HepG2 (cell line): ENCODE measurements around the gene SAC3D1. TPM values are rescaled to one million over a fixed set of nuclear protein-coding genes. Genes with fewer than 3 reads are reported as not detected.

ENCODE experiments used
- CBFB ChIP-seq: sonication (generic); formaldehyde crosslinking; IDR thresholded peaks from 2 replicates; pipeline ENCODE4 v1.4.0; 2020; ENCODE audit warnings: missing genetic modification reagents
- CHD4 ChIP-seq: fragments of 200-600 bp; sonication (generic); IDR thresholded peaks from 2 replicates; pipeline ENCODE4 v1.7.0; 2017; ENCODE audit warnings: mild to moderate bottlenecking, low read length, borderline replicate concordance
- LCORL ChIP-seq, 2 experiments: fragments of 450-650 bp in 1 of 2; sonication (generic) in 1 of 2; formaldehyde crosslinking in 1 of 2; IDR thresholded peaks; 2 replicates each; pipeline versions ENCODE4 v1.5.0 to v1.6.1; 2017 to 2020; ENCODE audit warnings: antibody characterized with exemption in 1 of 2, missing genetic modification reagents in 1 of 2
- NFIC ChIP-seq: IDR thresholded peaks from 2 replicates; pipeline ENCODE4 v1.6.1; 2012; ENCODE audit warnings: mild to moderate bottlenecking, low read length, inconsistent platforms
- PATZ1 ChIP-seq: sonication (generic); formaldehyde crosslinking; IDR thresholded peaks from 2 replicates; pipeline ENCODE4 v1.4.0; 2020; ENCODE audit warnings: missing genetic modification reagents
- SCMH1 ChIP-seq: sonication (generic); formaldehyde crosslinking; IDR thresholded peaks from 2 replicates; pipeline ENCODE4 v1.9.0; 2021; ENCODE audit warnings: missing genetic modification reagents, mild to moderate bottlenecking, borderline replicate concordance
- SSRP1 ChIP-seq: IDR thresholded peaks from 2 replicates; pipeline ENCODE4 v1.6.1; 2016; ENCODE audit warnings: control low read depth
- TFAP4 ChIP-seq: sonication (generic); IDR thresholded peaks from 2 replicates; pipeline ENCODE4 v1.6.1; 2016; ENCODE audit warnings: low read depth, borderline replicate concordance
- ZBTB1 ChIP-seq: sonication (generic); formaldehyde crosslinking; IDR thresholded peaks from 2 replicates; pipeline ENCODE4 v1.4.0; 2020; ENCODE audit warnings: missing genetic modification reagents, borderline replicate concordance
- ZNF326 ChIP-seq: sonication (generic); formaldehyde crosslinking; IDR thresholded peaks from 2 replicates; pipeline ENCODE4 v1.4.0; 2020; ENCODE audit warnings: missing genetic modification reagents, borderline replicate concordance
- ZNF468 ChIP-seq: sonication (generic); formaldehyde crosslinking; IDR thresholded peaks from 2 replicates; pipeline ENCODE4 v1.8.0; 2022; ENCODE audit warnings: mild to moderate bottlenecking, moderate library complexity, missing genetic modification reagents
- ZNF562 ChIP-seq: sonication (generic); formaldehyde crosslinking; IDR thresholded peaks from 2 replicates; pipeline ENCODE4 v1.8.0; 2022; ENCODE audit warnings: missing genetic modification reagents, borderline replicate concordance
- ZNF574 ChIP-seq: sonication (generic); formaldehyde crosslinking; IDR thresholded peaks from 2 replicates; pipeline ENCODE4 v1.4.0; 2020; ENCODE audit warnings: missing genetic modification reagents
- ZNF660 ChIP-seq: sonication (generic); formaldehyde crosslinking; IDR thresholded peaks from 2 replicates; pipeline ENCODE4 v1.5.1; 2020; ENCODE audit warnings: mild to moderate bottlenecking, low read depth, missing genetic modification reagents, borderline replicate concordance
- ZSCAN25 ChIP-seq: sonication (generic); formaldehyde crosslinking; IDR thresholded peaks from 2 replicates; pipeline ENCODE4 v1.8.0; 2022; ENCODE audit warnings: mild to moderate bottlenecking, missing genetic modification reagents
- polyA plus RNA-seq, 8 experiments: library from polyadenylated mRNA; depleted of rRNA in 3 of 8; stranded (reverse) in 7 of 8; unstranded in 1 of 8; fragments of >200 nt; fragmentation: Illumina TruSeq in 4 of 8; extraction: Trizol in 4 of 8; gene quantifications; 2 replicates each; pipeline versions ENCODE4 v1.2.1 to v1.2.3, GENCODE V29; 2011 to 2016; ENCODE audit warnings: low read depth in 4 of 8, missing spikeins in 1 of 8, mixed read lengths in 1 of 8; ENCODE audit not compliant: insufficient read depth in 1 of 8
- total RNA-seq, 5 experiments: library from RNA; depleted of rRNA; stranded (reverse); fragments of >200 nt; fragmentation: Illumina TruSeq; extraction: Trizol; gene quantifications; 2 replicates each; pipeline ENCODE4 v1.2.3, GENCODE V29; 2016; ENCODE audit warnings: low read depth in 1 of 5
- TF ChIP-seq, protein P1 (sequence below): sonication (generic); formaldehyde crosslinking; IDR thresholded peaks from 2 replicates; pipeline ENCODE4 v1.8.1; 2023; ENCODE audit warnings: mild to moderate bottlenecking, moderate library complexity, missing genetic modification reagents
- TF ChIP-seq, protein P2 (sequence below): sonication (generic); formaldehyde crosslinking; conservative IDR thresholded peaks from 2 replicates; pipeline ENCODE4 v1.8.0; 2022; ENCODE audit warnings: low read depth, missing genetic modification reagents

Gene SAC3D1
- total and polyA plus RNA-seq, 2 of the 13 experiments (the other 11 are each of a cell fraction or from before 2014, with no cell fraction given): 7.4 to 36.3 TPM

- peak; percentile 95 for TF ChIP-seq TFAP4
- TF ChIP-seq SSRP1: 0 out of 2 replicates have a peak, but pooled peaks have one; percentile 35
- TF ChIP-seq, protein P1, sequence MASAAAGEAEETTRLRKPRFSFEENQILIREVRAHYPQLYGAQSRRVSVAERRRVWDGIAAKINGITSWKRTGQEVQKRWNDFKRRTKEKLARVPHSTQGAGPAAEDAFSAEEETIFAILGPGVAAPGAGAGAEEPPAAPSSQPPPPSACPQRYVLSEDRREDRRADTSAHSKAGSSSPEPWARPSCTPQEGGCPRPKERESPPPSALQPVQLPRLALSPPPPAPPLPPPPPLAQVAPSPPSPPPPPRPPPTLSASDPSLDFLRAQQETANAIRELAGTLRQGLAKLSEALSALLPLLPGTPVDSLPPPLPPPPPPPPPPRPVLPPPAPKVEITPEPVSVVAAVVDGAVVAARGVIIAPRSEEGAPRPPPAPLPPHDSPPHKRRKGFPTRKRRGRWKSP (CRISPR knock-in tag): peak; percentile 78; the same call in 1 of the 2 replicates
- no peak for TF ChIP-seq SCMH1 (CRISPR knock-in tag)
- no peak for TF ChIP-seq ZNF326
- no peak for TF ChIP-seq ZNF468 (CRISPR knock-in tag)
- no peak for TF ChIP-seq ZNF562 (CRISPR knock-in tag)
- TF ChIP-seq, protein P2, sequence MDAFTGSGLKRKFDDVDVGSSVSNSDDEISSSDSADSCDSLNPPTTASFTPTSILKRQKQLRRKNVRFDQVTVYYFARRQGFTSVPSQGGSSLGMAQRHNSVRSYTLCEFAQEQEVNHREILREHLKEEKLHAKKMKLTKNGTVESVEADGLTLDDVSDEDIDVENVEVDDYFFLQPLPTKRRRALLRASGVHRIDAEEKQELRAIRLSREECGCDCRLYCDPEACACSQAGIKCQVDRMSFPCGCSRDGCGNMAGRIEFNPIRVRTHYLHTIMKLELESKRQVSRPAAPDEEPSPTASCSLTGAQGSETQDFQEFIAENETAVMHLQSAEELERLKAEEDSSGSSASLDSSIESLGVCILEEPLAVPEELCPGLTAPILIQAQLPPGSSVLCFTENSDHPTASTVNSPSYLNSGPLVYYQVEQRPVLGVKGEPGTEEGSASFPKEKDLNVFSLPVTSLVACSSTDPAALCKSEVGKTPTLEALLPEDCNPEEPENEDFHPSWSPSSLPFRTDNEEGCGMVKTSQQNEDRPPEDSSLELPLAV (CRISPR knock-in tag): no peak
- TF ChIP-seq CBFB (CRISPR knock-in tag): no peak
- peak; percentile 73 for TF ChIP-seq ZNF574
- no peak for TF ChIP-seq NFIC
- no peak for TF ChIP-seq LCORL (IDR thresholded peaks at IDR 0.05)
- TF ChIP-seq LCORL (CRISPR knock-in tag; IDR thresholded peaks at IDR 0.05): peak; percentile 89
- TF ChIP-seq ZBTB1 (CRISPR knock-in tag): no peak
- no peak for TF ChIP-seq CHD4
- no peak for TF ChIP-seq ZNF660 (CRISPR knock-in tag)
- peak; percentile 84 for TF ChIP-seq PATZ1 (CRISPR knock-in tag)
- peak; percentile 61; the same call in 1 of the 2 replicates for TF ChIP-seq ZSCAN25 (CRISPR knock-in tag)
Observed at GRCh38 chr11:64996710-64997380, 44.2 kb upstream of the SAC3D1 start, which contains the start of gene BATF2 (continued).
